ENCODE measurements around the gene APOL2. TPM values are rescaled to one million over a fixed set of nuclear protein-coding genes. Genes with fewer than 3 reads are reported as not detected.
A peak's percentile ranks its signal among the peaks of the same experiment; 100 is the strongest.

Gene APOL2
- total and polyA plus RNA-seq, 10 of the 15 experiments (the other 5 are each of a cell fraction or from before 2014, with no cell fraction given) = 4.4 to 39.9 (median 25.0) TPM

DNA sequence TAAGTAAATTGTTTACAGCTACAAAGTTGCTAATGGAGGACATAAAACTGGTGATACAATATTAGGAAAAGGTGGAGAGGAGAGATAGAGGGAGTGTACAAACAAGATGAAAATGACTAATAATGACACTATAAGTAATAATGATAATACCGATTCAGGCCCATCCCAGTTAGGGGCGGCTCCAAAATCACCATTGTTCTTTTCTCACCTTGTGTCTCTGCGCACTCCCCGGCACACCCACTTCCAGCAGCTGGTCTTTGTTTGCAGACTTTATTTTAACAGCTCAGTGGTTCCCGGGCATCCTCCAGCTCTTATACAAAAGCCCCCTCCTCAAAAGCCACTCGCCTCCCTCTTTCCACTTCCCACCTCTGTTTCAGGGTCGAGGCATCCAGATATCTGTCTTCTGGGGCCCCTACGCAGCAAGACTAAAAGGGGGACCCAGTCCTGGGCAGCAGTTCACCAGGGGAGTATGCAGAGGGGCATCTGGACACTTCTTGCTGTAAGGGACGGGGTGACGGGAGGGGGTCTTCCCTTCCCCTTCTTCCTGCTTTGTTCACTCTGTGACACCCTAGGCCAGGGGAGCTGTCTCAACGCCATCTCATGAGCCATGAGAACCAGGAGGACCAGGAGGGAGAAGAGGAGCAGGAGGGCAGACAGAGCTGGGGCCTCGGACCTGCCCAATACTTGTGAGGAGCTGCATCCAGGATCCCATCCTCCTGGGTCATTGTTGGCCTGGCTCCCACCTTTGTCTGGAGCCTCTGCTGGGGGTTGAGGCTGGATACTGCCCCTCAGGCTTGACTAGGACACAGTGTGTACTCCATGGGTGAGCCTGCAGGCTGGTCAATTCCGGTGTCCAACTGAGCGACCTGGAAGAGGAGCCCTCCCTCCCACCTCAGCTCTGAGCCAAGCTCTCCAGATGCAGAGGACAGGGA is 2.7 kb downstream of the APOL2 start:
- intact Hi-C loops (cut with micrococcal nuclease; ENCODE audit: unreplicated experiment) = loop anchor here (5.0 kb wide), 1 partner anchor 41 kb away; no protein-coding TSS in a partner anchor
- H3K9me3 ChIP-seq (replicated peaks; ENCODE audit: control insufficient read depth, insufficient read depth, low read length) = no peaks in the 10 kb centered on the region; the same call in 2 of the 3 replicates
- H3K27me3 ChIP-seq (replicated peaks in 1 of 2; ENCODE audit: control insufficient read depth in 2 of 2, insufficient read depth in 2 of 2, low read length in 1 of 2) = no peaks in the 10 kb centered on the region
- RAD21 ChIA-PET (ENCODE audit: unreplicated experiment) = interaction anchor here (0.6 to 4.7 kb wide), 5 partner anchors 13 to 76 kb away, joined by 3 to 100 read pairs (median 3); partner anchors contain the start of genes APOL1 and APOL3
- DNase-seq (ENCODE audit: low read depth, low spot score) (no peak), ATAC-seq (no peak), FAIRE-seq (no peak)
- POLR2A ChIA-PET = interaction anchor here (0.6 to 7.7 kb wide), 3 partner anchors 9 to 28 kb away, joined by 3 to 99 read pairs (median 3); partner anchors contain the start of gene APOL1
- BruUV-seq (replicated peaks) = no TSS peak
- TF ChIP-seq, protein P1, sequence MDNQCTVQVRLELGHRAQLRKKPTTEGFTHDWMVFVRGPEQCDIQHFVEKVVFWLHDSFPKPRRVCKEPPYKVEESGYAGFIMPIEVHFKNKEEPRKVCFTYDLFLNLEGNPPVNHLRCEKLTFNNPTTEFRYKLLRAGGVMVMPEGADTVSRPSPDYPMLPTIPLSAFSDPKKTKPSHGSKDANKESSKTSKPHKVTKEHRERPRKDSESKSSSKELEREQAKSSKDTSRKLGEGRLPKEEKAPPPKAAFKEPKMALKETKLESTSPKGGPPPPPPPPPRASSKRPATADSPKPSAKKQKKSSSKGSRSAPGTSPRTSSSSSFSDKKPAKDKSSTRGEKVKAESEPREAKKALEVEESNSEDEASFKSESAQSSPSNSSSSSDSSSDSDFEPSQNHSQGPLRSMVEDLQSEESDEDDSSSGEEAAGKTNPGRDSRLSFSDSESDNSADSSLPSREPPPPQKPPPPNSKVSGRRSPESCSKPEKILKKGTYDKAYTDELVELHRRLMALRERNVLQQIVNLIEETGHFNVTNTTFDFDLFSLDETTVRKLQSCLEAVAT (IDR thresholded peaks at IDR 0.05) = peak; percentile 84
- TF ChIP-seq RAD51 (IDR thresholded peaks at IDR 0.05) = no peak
- peak overlapping the region; percentile 96; the same call in 1 of the 2 replicates for H3K4me3 ChIP-seq
- CTCF ChIA-PET = interaction anchor here (0.6 to 8.0 kb wide), 11 partner anchors 9 to 250 kb away, joined by 3 to 153 read pairs (median 6); partner anchors contain the start of gene APOL1
- WGBS (ENCODE audit: insufficient coverage, insufficient replicate concordance, low lambda C conversion rate, missing lambda C conversion rate) = 93% methylated on average over 14 of the region's 14 CpGs
- H3K9ac ChIP-seq (ENCODE audit: control insufficient read depth, insufficient read depth, low read length) = peak overlapping the region; percentile 65
- in situ Hi-C loops (cut with MboI) = no loop called here
- peak overlapping the region; percentile 88 for H3K4me2 ChIP-seq (ENCODE audit: control insufficient read depth, insufficient read depth)
- peaks cover 31% of the 10 kb centered on the region for H3K4me1 ChIP-seq (ENCODE audit: control insufficient read depth, insufficient read depth, low read length)
- H4K20me1 ChIP-seq (ENCODE audit: control insufficient read depth, insufficient read depth) = no peaks in the 10 kb centered on the region
- peaks cover 43% of the 10 kb centered on the region for H3K79me2 ChIP-seq (ENCODE audit: control insufficient read depth, insufficient read depth, low read length)
- H3K27ac ChIP-seq (ENCODE audit: control insufficient read depth, insufficient read depth) = no peak overlapping the region
- peaks cover 3 to 19% of the 10 kb centered on the region in 2 experiments; a peak in 3 of 4 replicates for H3K36me3 ChIP-seq (ENCODE audit: control insufficient read depth in 2 of 2, insufficient read depth in 2 of 2, low read length in 1 of 2)
- H2AFZ ChIP-seq (ENCODE audit: control insufficient read depth, low read depth, low read length) = no peak overlapping the region
- SMC1A ChIA-PET (ENCODE audit: uncharacterized antibody, unreplicated experiment) = interaction anchor here (0.6 to 9.5 kb wide), 12 partner anchors 7 to 42 kb away, joined by 3 to 165 read pairs (median 7); partner anchors contain the start of gene APOL1
